HCT116 (cell line): ENCODE measurements around the gene ANXA5. TPM values are rescaled to one million over a fixed set of nuclear protein-coding genes. Genes with fewer than 3 reads are reported as not detected.
A peak's percentile ranks its signal among the peaks of the same experiment; 100 is the strongest.

Experiments
- ATAC-seq: fragments of 200-7000 bp; cut with Tn5 transposase; 2 replicates; pipeline ENCODE4 v1.9.1; 2020; ENCODE audit warnings: mild to moderate bottlenecking, moderate library complexity
- BruUV-seq: library from RNA; stranded (reverse); fragments of 400-500 nt; replicated peaks from 2 replicates; lab custom pipeline; 2021; lab: Mats Ljungman, UMichigan
- CTCF ChIA-PET: fragments of 300-600 bp; sonication (Branson Sonifier 250); formaldehyde crosslinking; loops from one replicate; lab custom pipeline; 2021; ENCODE audit warnings: antibody characterized with exemption; lab: Charles Lee
- POLR2A ChIA-PET: fragments of 300-600, 350-600 bp; sonication (Branson Sonifier 250); formaldehyde crosslinking; loops from one replicate; lab custom pipeline; 2021; ENCODE audit warnings: antibody characterized with exemption; lab: Charles Lee
- RAD21 ChIA-PET, 2 experiments: fragments of 300-600 bp; sonication (Branson Sonifier 250); formaldehyde crosslinking; loops; one replicate each; lab custom pipeline; 2023; ENCODE audit warnings: low total read pairs in 2 of 2; ENCODE audit not compliant: uncharacterized antibody in 2 of 2, unreplicated experiment in 2 of 2, low non-redundant PET in 1 of 2; lab: Charles Lee
- DNase-seq: peaks from one replicate; pipeline ENCODE4 v3.0.0-alpha.2; 2010; ENCODE audit warnings: low read depth, low spot score
- H2AFZ ChIP-seq: fragments of 200-600 bp; shearing (Covaris generic), sonication (generic); 2 replicates; pipeline ENCODE4 v1.6.1; 2017; ENCODE audit warnings: low read depth, mixed run types, mixed read lengths, antibody characterized with exemption, low read length; ENCODE audit not compliant: poor library complexity, severe bottlenecking
- H3K27ac ChIP-seq: 2 replicates; pipeline ENCODE4 v1.5.1; 2012; ENCODE audit warnings: low read depth, low read length
- H3K27me3 ChIP-seq: fragments of 200-600 bp; sonication (generic); 2 replicates; pipeline ENCODE4 v1.6.1; 2016; ENCODE audit warnings: mixed run types, low read length, mixed read lengths; ENCODE audit not compliant: insufficient read depth
- H3K36me3 ChIP-seq, 2 experiments: fragments of 200-500 bp in 1 of 2; fragments of 200-600 bp in 1 of 2; sonication (Bioruptor generic) in 1 of 2; sonication (generic) in 1 of 2; 2 replicates each; pipeline versions ENCODE4 v1.5.1 to v1.6.1; 2014 to 2016; ENCODE audit warnings: low read length in 2 of 2, inconsistent platforms in 1 of 2, mixed read lengths in 1 of 2, mixed run types in 1 of 2; ENCODE audit not compliant: insufficient read depth in 2 of 2, control insufficient read depth in 1 of 2
- H3K4me1 ChIP-seq, 2 experiments: fragments of 200-600 bp in 1 of 2; sonication (generic) in 1 of 2; 2 replicates each; pipeline versions ENCODE4 v1.5.1 to v1.6.1; 2012 to 2017; ENCODE audit warnings: low read length in 2 of 2, inconsistent platforms in 1 of 2, mild to moderate bottlenecking in 1 of 2, mixed read lengths in 1 of 2, mixed run types in 1 of 2, moderate library complexity in 1 of 2; ENCODE audit not compliant: insufficient read depth in 2 of 2, control insufficient read depth in 1 of 2
- H3K4me2 ChIP-seq: fragments of 200-600 bp; sonication (generic); 2 replicates; pipeline ENCODE4 v1.6.1; 2017; ENCODE audit warnings: mixed run types, low read length, mixed read lengths
- H3K4me3 ChIP-seq, 2 experiments: fragments of 200-600 bp in 1 of 2; sonication (generic) in 1 of 2; replicated peaks in 1 of 2; 2 replicates each; pipeline ENCODE4 v1.5.1; 2011 to 2016; ENCODE audit warnings: low read length in 2 of 2, control low read depth in 1 of 2, low read depth in 1 of 2, mild to moderate bottlenecking in 1 of 2, mixed read lengths in 1 of 2, mixed run types in 1 of 2
- H3K79me2 ChIP-seq: fragments of 200-600 bp; sonication (generic); 2 replicates; pipeline ENCODE4 v1.6.1; 2017; ENCODE audit warnings: mild to moderate bottlenecking, mixed run types, low read length, moderate library complexity, mixed read lengths; ENCODE audit not compliant: insufficient read depth
- H3K9ac ChIP-seq: fragments of 200-600 bp; sonication (generic); 2 replicates; pipeline ENCODE4 v1.6.1; 2016; ENCODE audit warnings: low read length, mixed read lengths
- H3K9me2 ChIP-seq: fragments of 200-600 bp; sonication (generic), shearing (Covaris generic); 2 replicates; pipeline ENCODE4 v1.6.1; 2017; ENCODE audit warnings: mixed run types, mild to moderate bottlenecking, moderate library complexity; ENCODE audit not compliant: insufficient read depth
- H3K9me3 ChIP-seq, 2 experiments: fragments of 200-500 bp in 1 of 2; fragments of 200-600 bp in 1 of 2; sonication (Bioruptor generic) in 1 of 2; sonication (generic) in 1 of 2; 2 replicates each; pipeline ENCODE4 v1.6.1; 2014 to 2017; ENCODE audit warnings: low read length in 2 of 2, mixed read lengths in 2 of 2, inconsistent platforms in 1 of 2, low read depth in 1 of 2, mild to moderate bottlenecking in 1 of 2, mixed run types in 1 of 2, moderate library complexity in 1 of 2; ENCODE audit not compliant: control insufficient read depth in 1 of 2, insufficient read depth in 1 of 2
- H4K20me1 ChIP-seq: fragments of 200-600 bp; sonication (generic), shearing (Covaris generic); 2 replicates; pipeline ENCODE4 v1.6.1; 2017; ENCODE audit warnings: mixed run types, mild to moderate bottlenecking, moderate library complexity; ENCODE audit not compliant: insufficient read depth
- CBX3 ChIP-seq: IDR thresholded peaks from 2 replicates; pipeline ENCODE4 v1.6.1; 2012; ENCODE audit warnings: low read depth
- CEBPB ChIP-seq: IDR thresholded peaks from 2 replicates; pipeline ENCODE4 v1.6.1; 2012; ENCODE audit warnings: low read depth
- EGR1 ChIP-seq: IDR thresholded peaks from 2 replicates; pipeline ENCODE4 v1.6.1; 2012; ENCODE audit warnings: low read depth
- ELF1 ChIP-seq: IDR thresholded peaks from 2 replicates; pipeline ENCODE4 v1.6.1; 2012; ENCODE audit warnings: low read depth, borderline replicate concordance
- FOSL1 ChIP-seq: IDR thresholded peaks from 2 replicates; pipeline ENCODE4 v1.6.1; 2012; ENCODE audit warnings: low read depth
- JUND ChIP-seq: IDR thresholded peaks from 2 replicates; pipeline ENCODE4 v1.6.1; 2012
- POLR2AphosphoS5 ChIP-seq: IDR thresholded peaks from 2 replicates; pipeline ENCODE4 v1.6.1; 2011; ENCODE audit warnings: mild to moderate bottlenecking, low read depth, low read length, moderate library complexity
- SP1 ChIP-seq: IDR thresholded peaks from 2 replicates; pipeline ENCODE4 v1.6.1; 2012; ENCODE audit warnings: low read depth
- ZFX ChIP-seq: fragments of 450-650 bp; IDR thresholded peaks from 2 replicates; pipeline ENCODE4 v1.6.1; 2017
- intact Hi-C: fragments of 100-400 bp; cut with micrococcal nuclease; formaldehyde crosslinking; loops from 2 replicates; pipeline ENCODE4 v1.10.0; 2022
- total RNA-seq: library from RNA; stranded (reverse); gene quantifications from one replicate; pipeline ENCODE4 v1.2.1, GENCODE V29; 2021; ENCODE audit not compliant: unreplicated experiment
- TF ChIP-seq, protein P1 (sequence below), 3 experiments: fragments of 200-600 bp in 1 of 3; sonication (generic) in 1 of 3; IDR thresholded peaks in 2 of 3; conservative IDR thresholded peaks in 1 of 3; 2 replicates each; pipeline ENCODE4 v1.5.1; 2012 to 2017; ENCODE audit warnings: low read depth in 2 of 3, low read length in 2 of 3, antibody characterized with exemption in 1 of 3, borderline replicate concordance in 1 of 3, control low read depth in 1 of 3, mild to moderate bottlenecking in 1 of 3, mixed read lengths in 1 of 3, mixed run types in 1 of 3, moderate library complexity in 1 of 3; ENCODE audit not compliant: insufficient read depth in 1 of 3
- TF ChIP-seq, protein P2 (sequence below): IDR thresholded peaks from 2 replicates; pipeline ENCODE4 v1.6.1; 2012

ANXA5 gene
- total RNA-seq, 1 experiment from 2014 or later: 186 TPM

DNA sequence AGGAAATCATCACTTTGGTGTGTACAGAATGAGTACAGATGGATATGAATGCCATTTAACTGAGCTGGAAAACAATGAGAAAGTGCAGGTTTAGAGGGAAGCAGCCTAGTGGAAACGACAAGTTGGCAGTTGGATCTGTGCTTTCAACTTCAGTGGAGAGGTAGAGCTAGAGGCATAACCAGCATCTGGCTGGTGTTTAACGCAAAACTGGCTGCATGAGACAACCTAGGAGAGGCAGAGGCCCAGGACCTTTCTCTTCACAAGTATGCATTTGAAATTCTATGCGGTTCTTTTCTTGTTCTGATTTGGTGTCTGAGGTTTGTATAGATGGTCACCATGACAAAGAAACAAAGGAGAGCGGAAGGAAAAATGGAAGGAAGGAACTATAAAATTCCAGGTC is 63.1 kb downstream of the ANXA5 start:
- ChIA-PET POLR2A (no interaction called here), RAD21 (no interaction called here), CTCF (interaction anchor here (0.8 kb wide), 1 partner anchor 171 kb away, joined by 3 read pairs; no protein-coding TSS in a partner anchor)
- H3K9me3 ChIP-seq: no peaks in the 10 kb centered on the region
- no peaks in the 10 kb centered on the region for H3K9me2 ChIP-seq
- peak overlapping the region; percentile 4 for H2AFZ ChIP-seq
- DNase-seq (no peak), ATAC-seq (no peak)
- no peak overlapping the region for H3K27ac ChIP-seq
- BruUV-seq: no TSS peak
- H4K20me1 ChIP-seq: no peaks in the 10 kb centered on the region
- no peaks in the 10 kb centered on the region for H3K36me3 ChIP-seq
- H3K4me1 ChIP-seq: no peaks in the 10 kb centered on the region
- H3K27me3 ChIP-seq: no peaks in the 10 kb centered on the region
- no peak overlapping the region for H3K4me3 ChIP-seq
- H3K4me2 ChIP-seq: no peak overlapping the region
- TF ChIP-seq, protein P1, sequence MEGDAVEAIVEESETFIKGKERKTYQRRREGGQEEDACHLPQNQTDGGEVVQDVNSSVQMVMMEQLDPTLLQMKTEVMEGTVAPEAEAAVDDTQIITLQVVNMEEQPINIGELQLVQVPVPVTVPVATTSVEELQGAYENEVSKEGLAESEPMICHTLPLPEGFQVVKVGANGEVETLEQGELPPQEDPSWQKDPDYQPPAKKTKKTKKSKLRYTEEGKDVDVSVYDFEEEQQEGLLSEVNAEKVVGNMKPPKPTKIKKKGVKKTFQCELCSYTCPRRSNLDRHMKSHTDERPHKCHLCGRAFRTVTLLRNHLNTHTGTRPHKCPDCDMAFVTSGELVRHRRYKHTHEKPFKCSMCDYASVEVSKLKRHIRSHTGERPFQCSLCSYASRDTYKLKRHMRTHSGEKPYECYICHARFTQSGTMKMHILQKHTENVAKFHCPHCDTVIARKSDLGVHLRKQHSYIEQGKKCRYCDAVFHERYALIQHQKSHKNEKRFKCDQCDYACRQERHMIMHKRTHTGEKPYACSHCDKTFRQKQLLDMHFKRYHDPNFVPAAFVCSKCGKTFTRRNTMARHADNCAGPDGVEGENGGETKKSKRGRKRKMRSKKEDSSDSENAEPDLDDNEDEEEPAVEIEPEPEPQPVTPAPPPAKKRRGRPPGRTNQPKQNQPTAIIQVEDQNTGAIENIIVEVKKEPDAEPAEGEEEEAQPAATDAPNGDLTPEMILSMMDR (IDR thresholded peaks at IDR 0.05 in 2 of 3, conservative IDR thresholded peaks at IDR 0.05 in 1 of 3; ENCODE audit: borderline replicate concordance in 1 of 3, insufficient read depth in 1 of 3, low read depth in 2 of 3, low read length in 2 of 3): no peak
- TF ChIP-seq FOSL1: no peak
- TF ChIP-seq, protein P2, sequence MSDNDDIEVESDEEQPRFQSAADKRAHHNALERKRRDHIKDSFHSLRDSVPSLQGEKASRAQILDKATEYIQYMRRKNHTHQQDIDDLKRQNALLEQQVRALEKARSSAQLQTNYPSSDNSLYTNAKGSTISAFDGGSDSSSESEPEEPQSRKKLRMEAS: no peak
- TF ChIP-seq CEBPB: no peak
- TF ChIP-seq POLR2AphosphoS5: no peak
- no peak for TF ChIP-seq JUND
- TF ChIP-seq ZFX: no peak
- TF ChIP-seq ELF1: no peak
- TF ChIP-seq EGR1: no peak
- intact Hi-C loops: no loop called here
- H3K9ac ChIP-seq: no peak overlapping the region
- no peaks in the 10 kb centered on the region for H3K79me2 ChIP-seq

DNA sequence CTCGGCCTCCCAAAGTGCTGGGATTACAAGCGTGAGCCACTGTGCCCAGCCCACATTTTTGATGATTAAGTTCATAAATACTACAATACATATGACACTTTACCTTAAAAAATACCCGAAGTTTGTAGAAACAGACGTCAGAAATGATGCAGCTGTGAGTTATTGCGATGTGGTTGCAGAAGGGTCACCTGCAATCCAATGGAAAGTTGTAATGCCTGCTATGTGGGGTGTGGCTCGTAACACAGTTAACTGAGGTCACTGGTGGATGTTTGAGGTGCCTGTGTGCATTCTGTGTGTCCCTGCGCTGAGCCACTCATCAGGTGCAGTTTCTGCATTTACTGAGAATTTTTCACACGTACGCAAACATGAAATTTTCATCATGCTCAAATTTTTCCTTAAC is 64.1 kb downstream of the ANXA5 start:
- no TSS peak for BruUV-seq
- RAD21 ChIA-PET: no interaction called here
- Histone ChIP-seq H3K4me1 (no peaks in the 10 kb centered on the region), H3K9me3 (no peaks in the 10 kb centered on the region), H3K4me3 (no peak overlapping the region), H3K36me3 (no peaks in the 10 kb centered on the region), H3K9me2 (no peaks in the 10 kb centered on the region), H2AFZ (no peak overlapping the region), H3K9ac (no peak overlapping the region), H3K27me3 (no peaks in the 10 kb centered on the region), H3K4me2 (no peak overlapping the region), H3K79me2 (no peaks in the 10 kb centered on the region), H3K27ac (no peak overlapping the region), H4K20me1 (no peaks in the 10 kb centered on the region)
- POLR2A ChIA-PET: no interaction called here
- TF ChIP-seq FOSL1 (no peak), SP1 (no peak), CBX3 (no peak)
- intact Hi-C loops: no loop called here
- DNase-seq (no peak), ATAC-seq (no peak)
- CTCF ChIA-PET: no interaction called here

Other genes starting within 250 kb of the ANXA5 start
- not detected for gene SMIM43, start 68.2 kb upstream of the ANXA5 start, total RNA-seq
- gene EXOSC9, start 104.3 kb upstream of the ANXA5 start, total RNA-seq: 58.6 TPM
- 75.4 TPM for gene CCNA2, start 126.9 kb upstream of the ANXA5 start, total RNA-seq
- gene BBS7, start 173.5 kb upstream of the ANXA5 start, total RNA-seq: 22.9 TPM